Stimulated activated CD4-positive, alpha-beta T cell treated with anti-CD3 and anti-CD28 coated beads, Interleukin-1b, Interleukin-23, amount 100 ng/mL, for 48 hours (primary cell): ENCODE data around the gene AVP.
"Not testable (repeated sequence)": the region's sequence is repeated elsewhere in the genome, so short reads cannot be mapped to it uniquely, and the experiment has no call there.

ENCODE experiments used
- DNase-seq: peaks from one replicate; pipeline ENCODE4 v3.0.0-alpha.2; 2020

AVP gene

DNA sequence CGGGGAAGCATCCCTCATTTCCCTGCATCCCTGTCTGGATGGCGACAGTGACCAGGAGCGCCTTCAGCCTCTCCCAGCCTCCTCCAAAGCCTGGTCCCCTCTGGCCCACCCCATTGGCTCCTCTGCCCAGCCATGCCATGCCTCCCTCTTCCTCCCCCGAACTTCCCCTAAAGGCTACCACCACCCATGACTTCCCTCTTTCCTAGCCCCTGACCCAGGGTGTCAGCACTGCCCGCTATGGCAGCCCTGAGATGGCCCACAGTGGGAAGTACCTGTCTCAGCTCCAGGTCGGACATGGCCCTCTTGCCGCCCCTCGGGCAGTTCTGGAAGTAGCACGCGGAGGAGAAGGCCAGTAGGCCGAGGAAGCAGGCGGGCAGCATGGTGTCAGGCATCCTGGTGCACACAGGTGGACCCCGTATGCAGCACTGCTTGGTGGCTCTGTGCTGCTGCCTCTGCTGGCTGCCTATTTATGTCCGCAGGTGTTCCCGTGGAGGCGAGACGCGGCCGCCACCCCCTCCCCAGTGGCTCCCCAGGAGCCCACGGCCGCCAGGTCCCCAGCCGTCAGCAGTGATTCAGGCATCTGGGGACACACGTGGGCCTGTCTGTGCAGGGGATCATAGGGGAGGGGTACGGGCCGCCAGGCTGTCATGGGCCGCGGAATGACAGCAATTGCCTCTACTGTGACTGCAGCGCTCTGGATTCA is at the start of gene AVP:
AVP (minus strand) TSS at position 442 of the 703 bp plus-strand sequence; CDS start at position 392, 50 bp downstream.
- DNase-seq = no peak

DNA sequence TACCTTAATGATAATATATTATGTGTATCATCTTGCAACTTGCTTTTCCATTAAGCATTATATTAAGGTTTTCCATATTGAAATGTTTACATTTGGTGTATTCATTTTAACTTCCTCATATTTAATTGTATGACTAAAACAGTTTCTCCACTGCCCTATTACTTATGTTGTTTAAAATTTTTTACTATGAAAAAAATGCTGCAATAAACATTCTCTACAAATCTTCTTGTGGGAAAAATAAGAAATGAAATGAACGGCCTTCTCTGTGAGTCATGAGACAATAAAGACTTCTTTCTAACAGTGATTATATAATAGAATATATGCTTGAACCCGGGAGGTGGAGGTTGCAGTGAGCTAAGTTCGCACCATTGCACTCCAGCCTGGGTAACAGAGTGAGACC is 49.6 kb upstream of the AVP start:
- no peak for DNase-seq

GRCh38 chr20:3133155-3133554 is 48.6 kb upstream of the AVP start:
- DNase-seq = no peak

- DNase-seq = no peak
Observed at GRCh38 chr20:3130051-3130600, 45.6 kb upstream of the AVP start.

GRCh38 chr20:3129094-3129493 is 44.6 kb upstream of the AVP start:
- DNase-seq = no peak

DNA sequence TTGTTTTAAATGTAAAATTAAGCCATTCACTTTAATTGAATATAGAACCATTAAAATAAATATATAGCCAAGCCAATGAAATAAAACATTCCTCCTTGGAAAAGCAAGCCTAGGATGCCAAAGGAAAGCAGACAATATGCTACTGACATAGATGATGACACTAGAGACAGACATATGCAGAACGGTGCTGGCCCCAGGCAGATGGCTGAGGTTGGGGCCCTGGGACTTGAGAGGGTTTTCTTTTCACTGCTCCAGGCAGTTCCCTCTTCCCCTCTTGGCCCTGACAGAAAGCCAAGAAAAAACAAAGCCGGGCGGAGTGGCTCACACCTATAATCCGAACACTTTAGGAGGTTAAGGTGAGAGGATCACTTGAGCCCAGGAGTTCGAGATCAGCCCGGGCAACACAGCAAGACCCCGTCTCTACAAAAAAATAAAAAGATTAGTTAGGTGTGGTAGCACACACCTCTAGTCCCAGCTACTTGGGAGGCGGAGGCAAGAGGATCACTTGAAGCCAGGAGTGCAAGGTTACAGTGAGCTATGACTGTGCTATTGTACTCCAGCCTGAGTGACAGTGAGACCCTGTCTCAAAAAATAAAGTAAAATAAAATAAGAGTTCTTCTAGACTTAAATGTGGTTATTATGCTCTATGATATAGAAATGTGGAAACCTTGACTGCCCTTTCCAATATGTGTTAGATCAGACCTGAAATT is 43.9 kb upstream of the AVP start:
- DNase-seq = no peak

DNA sequence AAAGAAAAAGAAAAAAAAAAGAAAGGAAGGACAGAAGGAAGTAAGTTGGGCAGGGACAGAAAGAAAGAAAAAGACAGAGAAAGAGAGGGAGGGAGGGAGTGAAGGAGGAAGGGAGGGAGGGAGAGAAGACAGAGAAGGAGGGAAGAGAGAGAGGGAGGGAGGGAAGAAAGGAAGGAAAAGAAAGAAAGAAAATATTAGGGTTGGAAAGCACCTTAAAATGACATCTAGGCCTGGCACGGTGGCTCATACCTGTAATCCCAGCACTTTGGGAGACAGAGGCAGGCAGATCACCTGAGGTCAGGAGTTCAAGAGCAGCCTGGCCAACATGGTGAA is 42.0 kb upstream of the AVP start:
- no peak for DNase-seq

- not testable (repeated sequence) for DNase-seq
Observed at GRCh38 chr20:3125776-3126526, 41.4 kb upstream of the AVP start.

DNA sequence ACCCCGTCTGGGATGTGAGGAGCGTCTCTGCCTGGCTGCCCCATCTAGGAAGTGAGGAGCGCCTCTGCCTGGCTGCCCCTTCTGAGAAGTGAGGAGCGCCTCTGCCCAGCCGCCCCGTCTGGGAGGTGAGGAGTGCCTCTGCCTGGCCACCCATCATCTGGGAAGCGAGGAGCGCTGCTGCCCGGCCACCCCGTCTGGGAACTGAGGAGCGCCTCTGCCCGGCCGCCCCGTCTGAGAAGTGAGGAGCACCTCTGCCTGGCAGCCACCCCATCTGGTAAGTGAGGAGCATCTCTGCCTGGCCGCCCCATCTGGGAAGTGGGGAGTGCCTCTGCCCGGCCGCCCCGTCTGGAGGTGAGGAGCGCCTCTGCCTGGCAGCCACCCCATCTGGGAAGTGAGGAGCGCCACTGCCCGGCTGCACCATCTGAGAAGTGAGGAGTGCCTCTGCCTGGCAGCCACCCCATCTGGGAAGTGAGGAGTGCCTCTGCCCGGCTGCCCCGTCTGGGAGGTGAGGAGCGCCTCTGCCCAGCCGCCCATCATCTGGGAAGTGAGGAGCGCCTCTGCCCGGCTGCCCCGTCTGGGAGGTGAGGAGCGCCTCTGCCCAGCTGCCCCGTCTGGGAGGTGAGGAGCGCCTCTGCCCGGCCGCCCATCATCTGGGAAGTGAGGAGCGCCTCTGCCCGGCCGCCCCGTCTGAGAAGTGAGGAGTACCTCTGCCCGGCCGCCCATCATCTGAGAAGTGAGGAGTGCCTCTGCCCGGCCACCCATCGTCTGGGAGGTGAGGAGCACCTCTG is 40.4 kb upstream of the AVP start:
- not testable (repeated sequence) for DNase-seq

DNA sequence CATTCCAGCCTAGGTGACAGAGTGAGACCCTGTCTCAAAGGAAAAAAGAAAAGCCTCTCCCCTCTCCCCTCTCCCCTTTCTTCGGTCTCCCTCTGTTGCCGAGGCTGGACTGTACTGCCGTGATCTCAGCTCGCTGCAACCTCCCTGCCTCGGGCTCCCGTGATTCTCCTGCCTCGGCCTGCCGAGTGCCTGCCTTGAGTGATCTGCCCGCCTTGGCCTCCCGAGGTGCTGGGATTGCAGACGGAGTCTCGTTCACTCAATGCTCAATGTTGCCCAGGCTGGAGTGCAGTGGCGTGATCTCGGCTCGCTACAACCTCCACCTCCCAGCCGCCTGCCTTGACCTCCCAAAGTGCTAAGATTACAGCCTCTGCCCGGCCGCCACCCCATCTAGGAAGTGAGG is 39.6 kb upstream of the AVP start:
- DNase-seq = not testable (repeated sequence)

GRCh38 chr20:3123542-3123941 is 39.0 kb upstream of the AVP start:
- DNase-seq = no peak

- DNase-seq = no peak
Observed at GRCh38 chr20:3121955-3122610, 37.6 kb upstream of the AVP start.

DNA sequence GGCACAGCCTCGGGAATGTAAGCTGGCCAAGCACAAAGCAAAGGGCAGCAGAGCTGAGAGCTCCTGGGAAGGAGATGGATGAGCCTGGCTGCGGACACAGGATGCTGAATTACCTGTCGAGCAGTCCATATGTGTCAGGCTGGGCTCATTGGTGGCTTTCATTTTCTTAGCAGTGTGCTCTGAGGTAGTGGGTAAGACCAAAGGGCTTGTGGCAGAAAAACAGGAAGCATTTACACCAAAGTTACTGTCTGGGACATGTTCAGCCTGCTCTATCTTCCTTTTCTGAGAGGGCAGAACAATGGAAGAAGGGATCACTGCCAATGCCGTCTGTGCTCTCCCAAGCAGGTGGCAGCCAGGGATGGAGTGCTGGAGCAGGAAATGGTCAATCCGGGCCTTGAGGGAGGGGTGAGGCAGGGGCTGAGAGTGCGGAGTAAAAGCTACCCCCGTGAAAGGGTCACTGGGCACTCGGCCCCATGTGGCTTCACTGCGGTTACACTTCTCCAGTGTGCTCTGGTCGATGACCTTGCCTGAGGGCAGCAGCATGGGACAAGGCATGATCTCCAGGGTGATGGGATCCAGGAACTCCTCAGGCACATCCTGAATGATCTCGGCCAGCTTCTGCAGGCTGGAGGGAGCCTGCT is 36.9 kb upstream of the AVP start:
- DNase-seq = no peak

- DNase-seq = no peak
Observed at GRCh38 chr20:3119044-3119443, 34.5 kb upstream of the AVP start.

GRCh38 chr20:3117839-3118379 is 33.4 kb upstream of the AVP start:
- DNase-seq = peak; percentile 60

GRCh38 chr20:3116341-3116740 is 31.8 kb upstream of the AVP start:
- DNase-seq = no peak

- no peak for DNase-seq
Observed at GRCh38 chr20:3115190-3116107, 30.9 kb upstream of the AVP start.

- no peak for DNase-seq
Observed at GRCh38 chr20:3111995-3112394, 27.5 kb upstream of the AVP start.

DNA sequence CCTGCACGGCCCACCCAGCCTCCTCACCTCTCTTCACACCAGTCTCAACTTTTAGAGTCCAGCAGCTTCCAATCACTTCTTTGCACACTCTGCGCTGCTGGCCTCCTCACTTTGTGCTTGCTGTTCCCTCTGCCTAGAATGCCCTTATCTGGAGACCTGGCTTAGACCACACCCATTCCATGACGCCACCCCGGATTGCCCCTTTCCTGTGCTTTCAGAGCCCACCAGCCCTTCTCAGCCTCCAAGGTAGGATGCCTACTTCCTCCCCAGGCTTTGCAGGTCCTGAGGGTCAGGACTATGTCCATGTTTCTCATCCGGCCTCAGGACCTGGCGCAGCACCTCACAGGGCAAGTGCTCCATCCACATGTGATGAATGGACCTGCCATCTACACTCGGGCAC is 27.0 kb upstream of the AVP start:
- no peak for DNase-seq
